Stimulated activated CD4-positive, alpha-beta T cell treated with anti-CD3 and anti-CD28 coated beads, Interleukin-1b, Interleukin-23, amount 100 ng/mL, for 4 hours (primary cell): Measurements from ENCODE around the gene HLCS.

Experiments used
- DNase-seq, 2 donors: peaks; one replicate each; pipeline ENCODE4 v3.0.0-alpha.2; 2020; ENCODE audit warnings: low read depth in 2 of 2

HLCS gene

GRCh38 chr21:36813052-36813451 lies 153.4 kb downstream of the HLCS start:
- DNase-seq, result no peak

GRCh38 chr21:36811762-36812161 lies 154.7 kb downstream of the HLCS start:
- DNase-seq, result no peak

GRCh38 chr21:36810443-36810842 lies 156.0 kb downstream of the HLCS start:
- DNase-seq, result no peak

- no peak for DNase-seq
Measured at GRCh38 chr21:36807422-36807928, 159.0 kb downstream of the HLCS start.

- DNase-seq, result no peak
Measured at GRCh38 chr21:36806103-36806502, 160.4 kb downstream of the HLCS start.

GRCh38 chr21:36804874-36805611 lies 161.4 kb downstream of the HLCS start:
- DNase-seq, result no peak

GRCh38 chr21:36803816-36804439 lies 162.5 kb downstream of the HLCS start:
- no peak for DNase-seq

- DNase-seq, result no peak
Measured at GRCh38 chr21:36803051-36803645, 163.3 kb downstream of the HLCS start.

- no peak for DNase-seq
Measured at GRCh38 chr21:36800734-36801133, 165.7 kb downstream of the HLCS start.

- DNase-seq, result no peak
Measured at GRCh38 chr21:36799869-36800268, 166.6 kb downstream of the HLCS start.

- DNase-seq, result no peak
Measured at GRCh38 chr21:36798491-36798890, 168.0 kb downstream of the HLCS start.

- no peak for DNase-seq
Measured at GRCh38 chr21:36796070-36796469, 170.4 kb downstream of the HLCS start.

- DNase-seq, result no peak
Measured at GRCh38 chr21:36792505-36792967, 173.9 kb downstream of the HLCS start.

- DNase-seq, result no peak
Measured at GRCh38 chr21:36791695-36792470, 174.6 kb downstream of the HLCS start.

- no peak for DNase-seq
Measured at GRCh38 chr21:36791180-36791579, 175.3 kb downstream of the HLCS start.

- DNase-seq, result no peak
Measured at GRCh38 chr21:36790616-36791015, 175.9 kb downstream of the HLCS start.

GRCh38 chr21:36788120-36788638 lies 178.3 kb downstream of the HLCS start:
- no peak for DNase-seq

GRCh38 chr21:36786186-36786585 lies 180.3 kb downstream of the HLCS start:
- no peak for DNase-seq

- DNase-seq, result no peak
Measured at GRCh38 chr21:36785615-36786014, 180.9 kb downstream of the HLCS start.

GRCh38 chr21:36784947-36785346 lies 181.5 kb downstream of the HLCS start:
- no peak for DNase-seq

GRCh38 chr21:36783612-36784374 lies 182.7 kb downstream of the HLCS start:
- DNase-seq, result no peak
